NCI-H748 treated with DMSO at 0.1 percent for 48 hours (cell line): Measurements from ENCODE around the gene TBC1D3.
"Not testable (repeated sequence)": the region's sequence is repeated elsewhere in the genome, so short reads cannot be mapped to it uniquely, and the experiment has no call there.

ENCODE experiments used
- DNase-seq: peaks from one replicate; lab custom pipeline; 2025; lab: John Stamatoyannopoulos, UW

The TBC1D3 gene

GRCh38 chr17:38192455-38192854 lies at the start of gene TBC1D3:
Gene TBC1D3 (minus strand): TSS chr17:38192555. CDS start chr17:38191029, 1,526 bp downstream.
- DNase-seq = not testable (repeated sequence)

- DNase-seq = not testable (repeated sequence)
Observed at GRCh38 chr17:38232790-38233189, 40.4 kb upstream of the TBC1D3 start.

GRCh38 chr17:38225844-38226495 lies 33.6 kb upstream of the TBC1D3 start:
- DNase-seq = not testable (repeated sequence)

GRCh38 chr17:38220867-38221266 lies 28.5 kb upstream of the TBC1D3 start:
- not testable (repeated sequence) for DNase-seq

GRCh38 chr17:38200271-38200670 lies 7.9 kb upstream of the TBC1D3 start:
- not testable (repeated sequence) for DNase-seq

GRCh38 chr17:38134860-38135259 lies 57.5 kb downstream of the TBC1D3 start:
- not testable (repeated sequence) for DNase-seq
